Natural killer cell (primary cell): ENCODE measurements around the gene MYCBP2. TPM values are rescaled to one million over a fixed set of nuclear protein-coding genes. Genes with fewer than 3 reads are reported as not detected.
A peak's percentile ranks its signal among the peaks of the same experiment; 100 is the strongest.

Experiments used
- ATAC-seq, 3 donors: fragments of 150-1000 bp in 2 of 3; fragments of 200-7000 bp in 1 of 3; cut with Tn5 transposase; 1 replicate in 1 of 3; 2 replicates in 2 of 3; pipeline ENCODE4 v1.10.0; 2021; ENCODE audit warnings: mild to moderate bottlenecking in 2 of 3, moderate library complexity in 2 of 3
- DNase-seq, 2 donors: peaks; one replicate each; pipeline versions ENCODE4 v3.0.0 to v3.0.0-alpha.2; 2013 to 2021; ENCODE audit warnings: mixed read lengths in 1 of 2
- H3K27ac ChIP-seq: one replicate; pipeline ENCODE4 v1.5.1; 2013; ENCODE audit warnings: mild to moderate bottlenecking, low read length
- H3K27me3 ChIP-seq: one replicate; pipeline ENCODE4 v1.6.1; 2013; ENCODE audit warnings: low read length; ENCODE audit not compliant: control insufficient read depth, insufficient read depth
- H3K36me3 ChIP-seq: one replicate; pipeline ENCODE4 v1.6.1; 2013; ENCODE audit warnings: low read length; ENCODE audit not compliant: control insufficient read depth, insufficient read depth
- H3K4me1 ChIP-seq: one replicate; pipeline ENCODE4 v1.6.1; 2013; ENCODE audit warnings: low read length; ENCODE audit not compliant: control insufficient read depth, insufficient read depth
- H3K4me3 ChIP-seq: one replicate; pipeline ENCODE4 v1.5.1; 2013; ENCODE audit warnings: low read length
- H3K9me3 ChIP-seq: one replicate; pipeline ENCODE4 v1.6.1; 2013; ENCODE audit warnings: low read length; ENCODE audit not compliant: control insufficient read depth, insufficient read depth
- H3K27ac Mint-ChIP-seq, 2 donors: one replicate each; pipeline ENCODE4 v1.8.0; 2022; ENCODE audit warnings: mild to moderate bottlenecking in 2 of 2, mixed read lengths in 2 of 2, moderate library complexity in 1 of 2
- H3K27me3 Mint-ChIP-seq, 2 donors: one replicate each; pipeline ENCODE4 v1.8.0; 2022; ENCODE audit warnings: low read depth in 2 of 2, mixed read lengths in 2 of 2
- H3K36me3 Mint-ChIP-seq: one replicate; pipeline ENCODE4 v1.8.0; 2022; ENCODE audit warnings: mixed read lengths
- H3K4me1 Mint-ChIP-seq, 2 donors: one replicate each; pipeline ENCODE4 v1.8.0; 2022; ENCODE audit warnings: mixed read lengths in 2 of 2
- H3K4me3 Mint-ChIP-seq: one replicate; pipeline ENCODE4 v1.8.0; 2022; ENCODE audit warnings: mild to moderate bottlenecking, moderate library complexity, mixed read lengths
- H3K9me3 Mint-ChIP-seq, 2 donors: one replicate each; pipeline ENCODE4 v1.8.0; 2022; ENCODE audit warnings: mixed read lengths in 2 of 2
- CTCF ChIP-seq: fragments of 200-600 bp; IDR thresholded peaks from one replicate; pipeline ENCODE4 v1.8.0; 2022; ENCODE audit warnings: antibody characterized with exemption
- WGBS: methylation state at CpG from one replicate; pipeline ENCODE4 v1.1.7; 2013; ENCODE audit warnings: missing lambda C conversion rate; ENCODE audit not compliant: insufficient coverage; 5-methylcytosine and 5-hydroxymethylcytosine counted together
- intact Hi-C: fragments of 100-400 bp; cut with micrococcal nuclease; formaldehyde crosslinking; loops from one replicate; pipeline ENCODE4 v1.14.2; 2022
- total RNA-seq, 4 donors: library from RNA; stranded (reverse); fragments of 120-200 nt in 1 of 4; gene quantifications; one replicate each; pipeline versions ENCODE4 v1.2.3 to v1.2.4, GENCODE V29; 2013 to 2022

MYCBP2 gene
- total RNA-seq, 3 donors from 2014 or later (not counting 1 experiment from before 2014, with no cell fraction given), result 119 to 155 (median 147) TPM

- H3K9me3 Mint-ChIP-seq, result no peaks in the 10 kb centered on the region
These were observed 41.8 kb downstream of the MYCBP2 start for GRCh38 chr13:77285098-77285497.

GRCh38 chr13:77274126-77274525 lies 52.8 kb downstream of the MYCBP2 start:
- H3K36me3 ChIP-seq, result peaks cover 44% of the 10 kb centered on the region

More at GRCh38 chr13:77285098-77285497, 41.8 kb downstream of the MYCBP2 start:
- ATAC-seq (no peak), DNase-seq (no peak)
- peaks cover 14 to 34% of the 10 kb centered on the region in 2 donors for H3K4me1 Mint-ChIP-seq
- Histone ChIP-seq H3K36me3 (peaks cover 23% of the 10 kb centered on the region), H3K27ac (no peak overlapping the region), H3K4me3 (no peak overlapping the region), H3K27me3 (no peaks in the 10 kb centered on the region), H3K4me1 (no peaks in the 10 kb centered on the region), H3K9me3 (no peaks in the 10 kb centered on the region)
- no peak overlapping the region for H3K27ac Mint-ChIP-seq
- no peak overlapping the region for H3K4me3 Mint-ChIP-seq
- no peak for TF ChIP-seq CTCF
- no peaks in the 10 kb centered on the region for H3K27me3 Mint-ChIP-seq
- intact Hi-C loops, result no loop called here
- 100% methylated on average over 1 of the region's 1 CpG for WGBS
- peaks cover 15% of the 10 kb centered on the region for H3K36me3 Mint-ChIP-seq

GRCh38 chr13:77269141-77269540 lies 57.8 kb downstream of the MYCBP2 start:
- no peaks in the 10 kb centered on the region for H3K9me3 ChIP-seq
- H3K27ac ChIP-seq, result no peak overlapping the region
- Mint-ChIP-seq H3K27ac (no peak overlapping the region), H3K4me1 (peaks cover 0 to 4% of the 10 kb centered on the region in 2 donors), H3K36me3 (peaks cover 6% of the 10 kb centered on the region), H3K4me3 (no peak overlapping the region), H3K9me3 (no peaks in the 10 kb centered on the region), H3K27me3 (no peaks in the 10 kb centered on the region)
- H3K27me3 ChIP-seq, result no peaks in the 10 kb centered on the region
- TF ChIP-seq CTCF, result no peak
- no peak overlapping the region for H3K4me3 ChIP-seq
- intact Hi-C loops, result no loop called here
- WGBS, result 88% methylated on average over 1 of the region's 1 CpG
- DNase-seq (no peak), ATAC-seq (no peak)
- peaks cover 66% of the 10 kb centered on the region for H3K36me3 ChIP-seq
- H3K4me1 ChIP-seq, result no peaks in the 10 kb centered on the region

More at GRCh38 chr13:77274126-77274525, 52.8 kb downstream of the MYCBP2 start:
- no peak overlapping the region for H3K4me3 ChIP-seq
- intact Hi-C loops, result loop anchor here (5.0 to 10.0 kb wide), 2 partner anchors 53 to 201 kb away; partner anchors contain the start of gene MYCBP2
- WGBS, result 83% methylated on average over 1 of the region's 1 CpG
- peak; percentile 19 for TF ChIP-seq CTCF
- ATAC-seq (no peak), DNase-seq (peak in 1 of 2 donors; percentile 20)
- H3K27me3 ChIP-seq, result no peaks in the 10 kb centered on the region
- Mint-ChIP-seq H3K27ac (peak overlapping the region in 1 of 2 donors; percentile 0), H3K9me3 (no peaks in the 10 kb centered on the region), H3K4me3 (no peak overlapping the region), H3K36me3 (no peaks in the 10 kb centered on the region), H3K4me1 (peaks cover 9 to 10% of the 10 kb centered on the region in 2 donors), H3K27me3 (no peaks in the 10 kb centered on the region)
- no peaks in the 10 kb centered on the region for H3K9me3 ChIP-seq
- no peak overlapping the region for H3K27ac ChIP-seq
- H3K4me1 ChIP-seq, result no peaks in the 10 kb centered on the region

- H3K4me3 ChIP-seq, result no peak overlapping the region
- no peak for TF ChIP-seq CTCF
- no peak overlapping the region for H3K27ac Mint-ChIP-seq
- peaks cover 73% of the 10 kb centered on the region for H3K36me3 ChIP-seq
- intact Hi-C loops, result no loop called here
- DNase-seq (no peak), ATAC-seq (no peak)
- H3K9me3 Mint-ChIP-seq, result no peaks in the 10 kb centered on the region
- H3K4me3 Mint-ChIP-seq, result no peak overlapping the region
- WGBS, result no CpG with 5 or more reads among the region's 2 CpGs
- H3K4me1 Mint-ChIP-seq, result peaks cover 0 to 4% of the 10 kb centered on the region in 2 donors
- H3K27me3 ChIP-seq, result no peaks in the 10 kb centered on the region
- H3K27ac ChIP-seq, result no peak overlapping the region
- no peaks in the 10 kb centered on the region for H3K9me3 ChIP-seq
- no peaks in the 10 kb centered on the region for H3K27me3 Mint-ChIP-seq
- H3K4me1 ChIP-seq, result no peaks in the 10 kb centered on the region
- H3K36me3 Mint-ChIP-seq, result peaks cover 6% of the 10 kb centered on the region
These were observed 59.5 kb downstream of the MYCBP2 start for GRCh38 chr13:77267362-77267761.
